Glomerular visceral epithelial cell (primary cell): ENCODE data around the gene TMCC2.
"Not testable (repeated sequence)": the region's sequence is repeated elsewhere in the genome, so short reads cannot be mapped to it uniquely, and the experiment has no call there.

Experiments used
- DNase-seq: peaks from one replicate; pipeline ENCODE4 v3.0.0-alpha.2; 2016; ENCODE audit errors: extremely low spot score

The TMCC2 gene

GRCh38 chr1:205279986-205280385 is 52.2 kb downstream of the TMCC2 start:
- no peak for DNase-seq

- not testable (repeated sequence) for DNase-seq
Measured at GRCh38 chr1:205280666-205281395, 53.1 kb downstream of the TMCC2 start.

- no peak for DNase-seq
Measured at GRCh38 chr1:205283270-205284147, 55.8 kb downstream of the TMCC2 start.

- DNase-seq = peak; percentile 99
Measured at GRCh38 chr1:205284420-205285144, 56.8 kb downstream of the TMCC2 start.

GRCh38 chr1:205285381-205286101 is 57.8 kb downstream of the TMCC2 start:
- DNase-seq = peak; percentile 70

GRCh38 chr1:205286335-205286950 is 58.7 kb downstream of the TMCC2 start:
- peak; percentile 85 for DNase-seq

GRCh38 chr1:205287076-205287475 is 59.3 kb downstream of the TMCC2 start:
- no peak for DNase-seq

- DNase-seq = peak; percentile 71
Measured at GRCh38 chr1:205287767-205288559, 60.2 kb downstream of the TMCC2 start.

- no peak for DNase-seq
Measured at GRCh38 chr1:205291596-205291995, 63.9 kb downstream of the TMCC2 start.

GRCh38 chr1:205293350-205294074 is 65.8 kb downstream of the TMCC2 start:
- DNase-seq = no peak

- peak; percentile 91 for DNase-seq
Measured at GRCh38 chr1:205294175-205294917, 66.6 kb downstream of the TMCC2 start.

GRCh38 chr1:205294934-205295333 is 67.2 kb downstream of the TMCC2 start:
- peak; percentile 38 for DNase-seq

- no peak for DNase-seq
Measured at GRCh38 chr1:205296154-205296553, 68.4 kb downstream of the TMCC2 start.

- DNase-seq = not testable (repeated sequence)
Measured at GRCh38 chr1:205297546-205298177, 69.9 kb downstream of the TMCC2 start.

- DNase-seq = peak; percentile 98
Measured at GRCh38 chr1:205298191-205298994, 70.6 kb downstream of the TMCC2 start.

GRCh38 chr1:205300149-205300548 is 72.4 kb downstream of the TMCC2 start:
- DNase-seq = no peak

- DNase-seq = peak; percentile 99
Measured at GRCh38 chr1:205301205-205301821, 73.6 kb downstream of the TMCC2 start.
